Activated B cell treated with CpG ODN at 0.5 μM for 24 hours (primary cell): ENCODE results near the gene TLE3. TPM values are rescaled to one million over a fixed set of nuclear protein-coding genes. Genes with fewer than 3 reads are reported as not detected.

ENCODE experiments used
- ATAC-seq: fragments of 200-7000 bp; cut with Tn5 transposase; one replicate; pipeline ENCODE4 v1.10.0; 2021; ENCODE audit warnings: low read depth, mild to moderate bottlenecking, moderate library complexity
- CTCF ChIA-PET: fragments of 350-600 bp; sonication (Branson Sonifier 250); formaldehyde crosslinking; loops from one replicate; lab custom pipeline; 2021; ENCODE audit warnings: antibody characterized with exemption; lab: Charles Lee
- POLR2A ChIA-PET: fragments of 350-600 bp; sonication (Branson Sonifier 250); formaldehyde crosslinking; loops from one replicate; lab custom pipeline; 2021; ENCODE audit warnings: antibody characterized with exemption; lab: Charles Lee
- DNase-seq: peaks from one replicate; pipeline ENCODE4 v3.0.0; 2022
- H3K27ac Mint-ChIP-seq: one replicate; pipeline ENCODE4 v1.8.0; 2020; ENCODE audit warnings: mixed read lengths
- H3K27me3 Mint-ChIP-seq: one replicate; pipeline ENCODE4 v1.8.0; 2021; ENCODE audit warnings: mixed read lengths
- H3K36me3 Mint-ChIP-seq: one replicate; pipeline ENCODE4 v1.8.0; 2021; ENCODE audit warnings: low read depth, mixed read lengths
- H3K4me1 Mint-ChIP-seq: one replicate; pipeline ENCODE4 v1.8.0; 2021; ENCODE audit warnings: mixed read lengths
- H3K4me3 Mint-ChIP-seq: one replicate; pipeline ENCODE4 v1.8.0; 2020; ENCODE audit warnings: mild to moderate bottlenecking, mixed read lengths
- H3K9me3 Mint-ChIP-seq: one replicate; pipeline ENCODE4 v1.8.0; 2020; ENCODE audit warnings: mixed read lengths
- intact Hi-C: fragments of 100-400 bp; cut with micrococcal nuclease; formaldehyde crosslinking; loops from one replicate; pipeline ENCODE4 v1.15.1; 2024
- total RNA-seq: library from RNA; stranded (reverse); gene quantifications from 2 replicates; pipeline ENCODE4 v1.2.3, GENCODE V29; 2022
- TF ChIP-seq, protein P1 (sequence below): fragments of 200-600 bp; IDR thresholded peaks from one replicate; pipeline ENCODE4 v1.8.0; 2022; ENCODE audit warnings: antibody characterized with exemption, mild to moderate bottlenecking

Gene TLE3
- total RNA-seq, 1 donor from 2014 or later = 110 TPM

GRCh38 chr15:70046679-70047369 is 50.9 kb downstream of the TLE3 start:
- no peak for ATAC-seq
- Mint-ChIP-seq H3K27me3 (no peaks in the 10 kb centered on the region), H3K27ac (peak overlapping the region; percentile 31), H3K36me3 (peaks cover 68% of the 10 kb centered on the region), H3K4me3 (no peak overlapping the region), H3K4me1 (peaks cover 11% of the 10 kb centered on the region), H3K9me3 (no peaks in the 10 kb centered on the region)
- ChIA-PET POLR2A (no interaction called here), CTCF (no interaction called here)
- intact Hi-C loops = no loop called here
- TF ChIP-seq, protein P1, sequence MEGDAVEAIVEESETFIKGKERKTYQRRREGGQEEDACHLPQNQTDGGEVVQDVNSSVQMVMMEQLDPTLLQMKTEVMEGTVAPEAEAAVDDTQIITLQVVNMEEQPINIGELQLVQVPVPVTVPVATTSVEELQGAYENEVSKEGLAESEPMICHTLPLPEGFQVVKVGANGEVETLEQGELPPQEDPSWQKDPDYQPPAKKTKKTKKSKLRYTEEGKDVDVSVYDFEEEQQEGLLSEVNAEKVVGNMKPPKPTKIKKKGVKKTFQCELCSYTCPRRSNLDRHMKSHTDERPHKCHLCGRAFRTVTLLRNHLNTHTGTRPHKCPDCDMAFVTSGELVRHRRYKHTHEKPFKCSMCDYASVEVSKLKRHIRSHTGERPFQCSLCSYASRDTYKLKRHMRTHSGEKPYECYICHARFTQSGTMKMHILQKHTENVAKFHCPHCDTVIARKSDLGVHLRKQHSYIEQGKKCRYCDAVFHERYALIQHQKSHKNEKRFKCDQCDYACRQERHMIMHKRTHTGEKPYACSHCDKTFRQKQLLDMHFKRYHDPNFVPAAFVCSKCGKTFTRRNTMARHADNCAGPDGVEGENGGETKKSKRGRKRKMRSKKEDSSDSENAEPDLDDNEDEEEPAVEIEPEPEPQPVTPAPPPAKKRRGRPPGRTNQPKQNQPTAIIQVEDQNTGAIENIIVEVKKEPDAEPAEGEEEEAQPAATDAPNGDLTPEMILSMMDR = no peak
- no peak for DNase-seq

GRCh38 chr15:70045045-70045444 is 52.7 kb downstream of the TLE3 start:
- DNase-seq (no peak), ATAC-seq (no peak)
- intact Hi-C loops = no loop called here
- Mint-ChIP-seq H3K9me3 (no peaks in the 10 kb centered on the region), H3K4me1 (peaks cover 19% of the 10 kb centered on the region), H3K36me3 (peaks cover 50% of the 10 kb centered on the region), H3K4me3 (no peak overlapping the region), H3K27me3 (no peaks in the 10 kb centered on the region), H3K27ac (no peak overlapping the region)
- ChIA-PET POLR2A (interaction anchor here (0.6 kb wide), 1 partner anchor 43 kb away, joined by 5 read pairs; no protein-coding TSS in a partner anchor), CTCF (interaction anchor here (0.9 kb wide), 1 partner anchor 10 kb away, joined by 3 read pairs; no protein-coding TSS in a partner anchor)
- TF ChIP-seq, protein P1 = no peak

- Mint-ChIP-seq H3K27ac (no peak overlapping the region), H3K36me3 (peaks cover 41% of the 10 kb centered on the region), H3K27me3 (no peaks in the 10 kb centered on the region), H3K4me1 (peaks cover 22% of the 10 kb centered on the region), H3K9me3 (no peaks in the 10 kb centered on the region), H3K4me3 (no peak overlapping the region)
- CTCF ChIA-PET = no interaction called here
- DNase-seq (no peak), ATAC-seq (no peak)
- intact Hi-C loops = no loop called here
- TF ChIP-seq, protein P1 = no peak
- POLR2A ChIA-PET = no interaction called here
Observed at GRCh38 chr15:70044168-70044567, 53.5 kb downstream of the TLE3 start.

DNA sequence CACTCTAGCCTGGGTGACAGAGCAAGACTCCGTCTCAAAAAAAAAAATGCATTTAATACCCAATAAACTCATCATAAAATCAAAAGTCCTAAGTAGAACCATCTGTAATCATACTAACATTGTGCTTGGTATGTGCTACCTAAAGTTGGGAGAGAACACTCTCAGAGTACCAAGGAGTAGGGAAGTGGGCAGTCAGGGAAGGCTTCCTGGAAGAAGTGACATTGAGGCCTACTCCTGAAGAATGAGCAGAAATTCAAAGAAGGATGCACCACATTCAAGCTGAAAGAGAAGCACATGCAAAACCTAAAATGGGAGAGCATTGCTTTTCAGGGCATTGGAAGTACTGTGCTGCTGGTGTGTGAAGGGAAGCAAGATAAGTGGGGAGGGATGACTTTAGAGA is 54.1 kb downstream of the TLE3 start:
- ChIA-PET POLR2A (no interaction called here), CTCF (no interaction called here)
- no peak overlapping the region for H3K27ac Mint-ChIP-seq
- H3K9me3 Mint-ChIP-seq = no peaks in the 10 kb centered on the region
- no peak for ATAC-seq
- intact Hi-C loops = no loop called here
- H3K36me3 Mint-ChIP-seq = peaks cover 35% of the 10 kb centered on the region
- DNase-seq = no peak
- TF ChIP-seq, protein P1 = no peak
- peaks cover 25% of the 10 kb centered on the region for H3K4me1 Mint-ChIP-seq
- H3K4me3 Mint-ChIP-seq = no peak overlapping the region
- no peaks in the 10 kb centered on the region for H3K27me3 Mint-ChIP-seq

GRCh38 chr15:70042553-70043214 is 55.0 kb downstream of the TLE3 start:
- peaks cover 29% of the 10 kb centered on the region for H3K36me3 Mint-ChIP-seq
- CTCF ChIA-PET = no interaction called here
- no peak overlapping the region for H3K27ac Mint-ChIP-seq
- no peaks in the 10 kb centered on the region for H3K27me3 Mint-ChIP-seq
- H3K4me3 Mint-ChIP-seq = no peak overlapping the region
- DNase-seq (no peak), ATAC-seq (no peak)
- intact Hi-C loops = no loop called here
- no peaks in the 10 kb centered on the region for H3K9me3 Mint-ChIP-seq
- peaks cover 32% of the 10 kb centered on the region for H3K4me1 Mint-ChIP-seq
- POLR2A ChIA-PET = interaction anchor here (1.4 to 1.6 kb wide), 2 partner anchors 11 to 24 kb away, joined by 3 to 5 read pairs; no protein-coding TSS in a partner anchor
- TF ChIP-seq, protein P1 = no peak
